Measurements from ENCODE around the gene R3HDM4.
A peak's percentile ranks its signal among the peaks of the same experiment; 100 is the strongest.
"Not testable (repeated sequence)": the region's sequence is repeated elsewhere in the genome, so short reads cannot be mapped to it uniquely, and the experiment has no call there.

Gene R3HDM4

GRCh38 chr19:911197-912033 lies 1.6 kb downstream of the R3HDM4 start:
- no peak for DNase-seq

- no peak for DNase-seq
Measured at GRCh38 chr19:907183-907853, 5.7 kb downstream of the R3HDM4 start.

- DNase-seq = no peak
Measured at GRCh38 chr19:906480-906879, 6.5 kb downstream of the R3HDM4 start.

- DNase-seq = no peak
Measured at GRCh38 chr19:904545-904944, 8.5 kb downstream of the R3HDM4 start.

GRCh38 chr19:903266-903797 lies 9.7 kb downstream of the R3HDM4 start:
- no peak for DNase-seq

- DNase-seq = no peak
Measured at GRCh38 chr19:902446-903226, 10.4 kb downstream of the R3HDM4 start.

GRCh38 chr19:902093-902370 lies 11.0 kb downstream of the R3HDM4 start:
- DNase-seq = no peak

GRCh38 chr19:901216-902092 lies 11.6 kb downstream of the R3HDM4 start:
- no peak for DNase-seq

- no peak for DNase-seq
Measured at GRCh38 chr19:900302-901111, 12.5 kb downstream of the R3HDM4 start.

- DNase-seq = no peak
Measured at GRCh38 chr19:900043-900301, 13.0 kb downstream of the R3HDM4 start.

- DNase-seq = no peak
Measured at GRCh38 chr19:899336-900042, 13.5 kb downstream of the R3HDM4 start.

- no peak for DNase-seq
Measured at GRCh38 chr19:898663-899062, 14.4 kb downstream of the R3HDM4 start.

- DNase-seq = no peak
Measured at GRCh38 chr19:897442-898039, 15.5 kb downstream of the R3HDM4 start.

- no peak for DNase-seq
Measured at GRCh38 chr19:896999-897398, 16.0 kb downstream of the R3HDM4 start.

- DNase-seq = no peak
Measured at GRCh38 chr19:896434-896833, 16.6 kb downstream of the R3HDM4 start.

- DNase-seq = peak; percentile 66 to 84 (median 78)
Measured at GRCh38 chr19:892894-893689, 19.9 kb downstream of the R3HDM4 start, which contains the start of the genes MED16 and RNU6-9. MED16 (minus strand) TSS chr19:893187; CDS start chr19:891131, 2,056 bp downstream. RNU6-9 (plus strand) TSS chr19:893484.

GRCh38 chr19:892243-892893 lies 20.7 kb downstream of the R3HDM4 start:
- no peak for DNase-seq

GRCh38 chr19:891421-892200 lies 21.4 kb downstream of the R3HDM4 start:
- DNase-seq = not testable (repeated sequence)
